IPS-20b (cell line): ENCODE data around the gene ZBTB47.

Source experiments
- H3K27ac ChIP-seq: one replicate; pipeline ENCODE4 v1.5.1; 2013; ENCODE audit warnings: low read length
- H3K27me3 ChIP-seq: 2 replicates; pipeline ENCODE4 v1.6.1; 2013; ENCODE audit warnings: mild to moderate bottlenecking, low read length, inconsistent platforms; ENCODE audit not compliant: insufficient read depth
- H3K36me3 ChIP-seq: 2 replicates; pipeline ENCODE4 v1.6.1; 2013; ENCODE audit warnings: low read depth, mild to moderate bottlenecking, inconsistent platforms, low read length, moderate library complexity; ENCODE audit not compliant: insufficient read depth
- H3K4me1 ChIP-seq: 2 replicates; pipeline ENCODE4 v1.6.1; 2013; ENCODE audit warnings: mild to moderate bottlenecking, control low read depth, inconsistent platforms, low read length, moderate library complexity; ENCODE audit not compliant: insufficient read depth
- H3K4me3 ChIP-seq: 2 replicates; pipeline ENCODE4 v1.5.1; 2013; ENCODE audit warnings: mild to moderate bottlenecking, low read length, inconsistent platforms
- H3K9ac ChIP-seq: 2 replicates; pipeline ENCODE4 v1.6.1; 2013; ENCODE audit warnings: low read depth, mild to moderate bottlenecking, inconsistent platforms, low read length, moderate library complexity
- H3K9me3 ChIP-seq: 2 replicates; pipeline ENCODE4 v1.6.1; 2013; ENCODE audit warnings: mild to moderate bottlenecking, low read depth, low read length, inconsistent platforms; ENCODE audit not compliant: insufficient read depth

Gene ZBTB47

GRCh38 chr3:42654331-42655201 is 1.1 kb downstream of the ZBTB47 start:
- peak overlapping the region; percentile 69 for H3K9ac ChIP-seq
- peak overlapping the region; percentile 70; the same call in 1 of the 2 replicates for H3K4me3 ChIP-seq
- 0 out of 2 replicates have a peak, but pooled peaks cover 4% of the 10 kb centered on the region for H3K36me3 ChIP-seq
- H3K4me1 ChIP-seq: peaks cover 25% of the 10 kb centered on the region
- H3K27me3 ChIP-seq: no peaks in the 10 kb centered on the region
- no peaks in the 10 kb centered on the region for H3K9me3 ChIP-seq
- H3K27ac ChIP-seq: no peak overlapping the region

DNA sequence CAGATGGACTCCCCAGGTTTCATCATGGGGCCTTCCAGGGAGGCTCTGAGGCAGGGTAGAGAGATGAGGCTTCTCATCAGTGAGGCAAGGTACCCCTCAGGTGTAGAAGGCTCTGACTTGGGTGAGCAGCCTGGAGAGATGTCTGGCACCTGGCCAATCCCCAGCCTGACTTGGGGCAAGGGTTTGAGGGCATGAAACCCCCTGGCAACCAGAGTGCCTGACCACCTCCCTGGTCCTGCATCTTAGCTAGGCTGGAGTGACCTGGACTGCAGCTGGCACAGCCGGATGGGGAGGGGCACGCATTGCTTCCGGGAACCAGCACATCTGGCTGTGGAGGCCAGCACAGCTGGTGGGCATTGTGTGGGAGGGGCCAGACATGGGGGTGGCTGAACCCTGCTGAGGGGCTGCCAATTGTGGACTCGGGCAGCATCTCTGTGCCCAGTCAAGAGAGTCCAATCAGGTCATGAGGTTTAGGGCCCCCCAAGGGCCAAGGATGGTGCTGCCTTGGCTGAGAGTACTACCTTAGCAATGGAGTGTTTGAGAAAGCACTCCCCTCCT is 1.9 kb downstream of the ZBTB47 start:
- H3K27me3 ChIP-seq: no peaks in the 10 kb centered on the region
- H3K36me3 ChIP-seq: no peaks in the 10 kb centered on the region
- H3K27ac ChIP-seq: no peak overlapping the region
- peak overlapping the region; percentile 69; the same call in 1 of the 2 replicates for H3K9ac ChIP-seq
- H3K4me3 ChIP-seq: peak overlapping the region; percentile 64; the same call in 1 of the 2 replicates
- no peaks in the 10 kb centered on the region for H3K9me3 ChIP-seq
- peaks cover 25% of the 10 kb centered on the region for H3K4me1 ChIP-seq

GRCh38 chr3:42655980-42656679 is 2.6 kb downstream of the ZBTB47 start:
- H3K4me1 ChIP-seq: peaks cover 21% of the 10 kb centered on the region
- no peak overlapping the region for H3K27ac ChIP-seq

GRCh38 chr3:42656680-42657610 is 3.4 kb downstream of the ZBTB47 start:
- Histone ChIP-seq H3K4me1 (peaks cover 13% of the 10 kb centered on the region), H3K9me3 (no peaks in the 10 kb centered on the region), H3K27me3 (no peaks in the 10 kb centered on the region), H3K27ac (no peak overlapping the region), H3K9ac (no peak overlapping the region), H3K36me3 (no peaks in the 10 kb centered on the region), H3K4me3 (no peak overlapping the region)

More at GRCh38 chr3:42655980-42656679, 2.6 kb downstream of the ZBTB47 start:
- Histone ChIP-seq H3K9ac (no peak overlapping the region), H3K36me3 (no peaks in the 10 kb centered on the region), H3K27me3 (no peaks in the 10 kb centered on the region), H3K9me3 (no peaks in the 10 kb centered on the region), H3K4me3 (no peak overlapping the region)

- no peaks in the 10 kb centered on the region for H3K36me3 ChIP-seq
- peaks cover 10% of the 10 kb centered on the region; the same call in 1 of the 2 replicates for H3K4me1 ChIP-seq
- H3K27ac ChIP-seq: no peak overlapping the region
- H3K9ac ChIP-seq: no peak overlapping the region
- no peaks in the 10 kb centered on the region for H3K27me3 ChIP-seq
- no peaks in the 10 kb centered on the region for H3K9me3 ChIP-seq
- H3K4me3 ChIP-seq: no peak overlapping the region
These were observed 4.2 kb downstream of the ZBTB47 start for GRCh38 chr3:42657675-42658074.

DNA sequence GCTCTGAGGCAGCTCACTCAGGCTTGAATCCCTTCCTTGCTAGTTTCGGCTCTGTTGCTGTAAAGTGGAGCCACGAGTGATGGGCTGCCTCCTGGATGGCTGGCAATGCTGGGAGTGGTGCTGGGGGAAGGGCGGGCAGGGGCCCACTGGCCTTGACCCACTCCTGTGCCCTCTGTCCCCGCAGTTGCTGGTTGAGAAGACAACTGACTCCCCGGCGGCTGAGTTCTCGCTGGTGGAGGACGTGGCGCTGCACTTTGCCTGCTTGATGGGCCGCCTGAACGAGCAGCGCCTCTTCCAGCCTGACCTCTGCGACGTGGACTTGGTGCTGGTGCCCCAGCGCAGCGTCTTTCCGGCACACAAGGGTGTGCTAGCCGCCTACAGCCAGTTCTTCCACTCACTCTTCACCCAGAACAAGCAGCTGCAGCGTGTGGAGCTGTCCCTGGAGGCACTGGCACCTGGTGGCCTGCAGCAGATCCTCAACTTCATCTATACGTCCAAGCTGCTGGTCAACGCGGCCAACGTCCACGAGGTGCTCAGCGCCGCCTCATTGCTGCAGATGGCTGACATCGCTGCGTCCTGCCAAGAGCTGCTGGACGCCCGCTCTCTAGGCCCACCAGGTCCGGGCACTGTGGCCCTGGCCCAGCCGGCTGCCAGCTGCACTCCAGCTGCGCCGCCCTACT is 4.7 kb downstream of the ZBTB47 start:
- Histone ChIP-seq H3K36me3 (no peaks in the 10 kb centered on the region), H3K27ac (no peak overlapping the region), H3K4me3 (no peak overlapping the region), H3K4me1 (peaks cover 7% of the 10 kb centered on the region; the same call in 1 of the 2 replicates), H3K9ac (no peak overlapping the region), H3K9me3 (no peaks in the 10 kb centered on the region), H3K27me3 (no peaks in the 10 kb centered on the region)

- no peak overlapping the region for H3K4me3 ChIP-seq
- H3K27me3 ChIP-seq: no peaks in the 10 kb centered on the region
- no peaks in the 10 kb centered on the region for H3K9me3 ChIP-seq
- H3K4me1 ChIP-seq: peaks cover 6% of the 10 kb centered on the region; the same call in 1 of the 2 replicates
- H3K27ac ChIP-seq: no peak overlapping the region
- no peaks in the 10 kb centered on the region for H3K36me3 ChIP-seq
- no peak overlapping the region for H3K9ac ChIP-seq
These were observed 5.4 kb downstream of the ZBTB47 start for GRCh38 chr3:42658771-42659390.

DNA sequence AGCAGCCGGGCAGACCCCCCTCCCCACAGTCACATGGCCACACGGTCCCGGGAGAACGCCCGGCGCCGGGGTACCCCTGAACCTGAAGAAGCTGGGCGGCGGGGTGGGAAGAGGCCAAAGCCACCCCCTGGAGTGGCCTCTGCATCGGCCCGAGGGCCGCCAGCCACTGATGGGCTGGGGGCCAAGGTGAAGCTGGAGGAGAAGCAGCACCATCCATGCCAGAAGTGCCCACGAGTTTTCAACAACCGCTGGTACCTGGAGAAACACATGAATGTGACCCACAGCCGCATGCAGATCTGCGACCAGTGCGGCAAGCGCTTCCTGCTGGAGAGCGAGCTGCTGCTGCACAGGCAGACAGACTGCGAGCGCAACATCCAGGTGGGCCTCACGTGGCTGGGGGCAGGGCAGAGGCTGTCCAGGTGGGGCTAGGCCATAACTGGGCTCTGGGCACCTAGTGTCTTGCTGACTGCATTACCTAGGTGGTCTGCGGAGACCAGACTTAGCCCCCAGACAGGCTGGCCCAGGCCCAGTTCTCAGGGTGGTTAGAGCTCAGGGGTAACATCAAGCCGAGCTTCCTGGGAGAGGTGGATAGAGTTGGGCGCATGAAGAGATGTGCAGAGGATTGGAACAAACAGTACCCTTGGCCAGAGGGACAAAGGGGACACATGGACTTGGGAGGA is 6.1 kb downstream of the ZBTB47 start:
- Histone ChIP-seq H3K4me1 (peaks cover 6% of the 10 kb centered on the region; the same call in 1 of the 2 replicates), H3K27ac (no peak overlapping the region), H3K36me3 (no peaks in the 10 kb centered on the region), H3K9ac (no peak overlapping the region; the same call in 1 of the 2 replicates), H3K9me3 (no peaks in the 10 kb centered on the region), H3K4me3 (no peak overlapping the region), H3K27me3 (no peaks in the 10 kb centered on the region)

- Histone ChIP-seq H3K9ac (no peak overlapping the region; the same call in 1 of the 2 replicates), H3K4me1 (peaks cover 2% of the 10 kb centered on the region; the same call in 1 of the 2 replicates), H3K36me3 (no peaks in the 10 kb centered on the region), H3K9me3 (no peaks in the 10 kb centered on the region), H3K27me3 (no peaks in the 10 kb centered on the region), H3K27ac (no peak overlapping the region), H3K4me3 (no peak overlapping the region)
These were observed 6.7 kb downstream of the ZBTB47 start for GRCh38 chr3:42660131-42660715.
